ENCODE results near the gene CPNE6. TPM values are rescaled to one million over a fixed set of nuclear protein-coding genes. Genes with fewer than 3 reads are reported as not detected.
A peak's percentile ranks its signal among the peaks of the same experiment; 100 is the strongest.

Gene CPNE6
- total and polyA plus RNA-seq, 5 donors, result 0.14 to 0.16 TPM; not detected in 3

GRCh38 chr14:24088095-24088494 lies 16.7 kb downstream of the CPNE6 start:
- DNase-seq, result no peak
- no peaks in the 10 kb centered on the region for H3K9me3 ChIP-seq (ENCODE audit: control insufficient read depth, low read length)
- H3K4me1 ChIP-seq (ENCODE audit: control insufficient read depth, insufficient read depth, low read length), result no peaks in the 10 kb centered on the region
- H3K27me3 ChIP-seq (ENCODE audit: control insufficient read depth, insufficient read depth), result no peaks in the 10 kb centered on the region
- no peak overlapping the region for H3K4me3 ChIP-seq (ENCODE audit: low read length)
- ATAC-seq, result no peak
- no peak overlapping the region for H3K27ac ChIP-seq (ENCODE audit: low read length)
- 79% methylated on average over 2 of the region's 2 CpGs for WGBS
- intact Hi-C loops (cut with DNase I), result no loop called here

GRCh38 chr14:24089890-24090289 lies 18.5 kb downstream of the CPNE6 start:
- intact Hi-C loops (cut with DNase I), result loop anchor here (2.0 to 10.0 kb wide), 4 partner anchors 33 to 105 kb away; partner anchors contain the start of gene DHRS4L2 (in 2 of the 4)
- ATAC-seq, result no peak
- no peak overlapping the region for H3K4me3 ChIP-seq (ENCODE audit: low read length)
- no peaks in the 10 kb centered on the region for H3K27me3 ChIP-seq (ENCODE audit: control insufficient read depth, insufficient read depth)
- no peaks in the 10 kb centered on the region for H3K9me3 ChIP-seq (ENCODE audit: control insufficient read depth, low read length)
- no peak overlapping the region for H3K27ac ChIP-seq (ENCODE audit: low read length)
- WGBS, result 77% methylated on average over 6 of the region's 6 CpGs
- no peak for DNase-seq
- peaks cover 3% of the 10 kb centered on the region for H3K4me1 ChIP-seq (ENCODE audit: control insufficient read depth, insufficient read depth, low read length)

GRCh38 chr14:24092110-24092504 lies 20.7 kb downstream of the CPNE6 start:
- Histone ChIP-seq H3K9me3 (ENCODE audit: control insufficient read depth, low read length) (no peaks in the 10 kb centered on the region), H3K27me3 (ENCODE audit: control insufficient read depth, insufficient read depth) (no peaks in the 10 kb centered on the region), H3K4me3 (ENCODE audit: low read length) (no peak overlapping the region), H3K4me1 (ENCODE audit: control insufficient read depth, insufficient read depth, low read length) (peaks cover 6% of the 10 kb centered on the region), H3K27ac (ENCODE audit: low read length) (no peak overlapping the region)
- ATAC-seq (no peak), DNase-seq (no peak)
- intact Hi-C loops (cut with DNase I), result loop anchor here in 3 of 4 donors (5.0 to 10.0 kb wide), 3 partner anchors 35 to 107 kb away; partner anchors contain the start of gene DHRS4L2 (in 2 of the 3)

- intact Hi-C loops (cut with DNase I), result loop anchor here in 3 of 4 donors (5.0 to 10.0 kb wide), 3 partner anchors 35 to 108 kb away; partner anchors contain the start of gene DHRS4L2 (in 2 of the 3)
- peaks cover 6% of the 10 kb centered on the region for H3K4me1 ChIP-seq (ENCODE audit: control insufficient read depth, insufficient read depth, low read length)
- H3K9me3 ChIP-seq (ENCODE audit: control insufficient read depth, low read length), result no peaks in the 10 kb centered on the region
- DNase-seq (peak in 1 of 3 donors; percentile 32), ATAC-seq (no peak)
- no peak overlapping the region for H3K4me3 ChIP-seq (ENCODE audit: low read length)
- peak overlapping the region; percentile 31 for H3K27ac ChIP-seq (ENCODE audit: low read length)
- 82% methylated on average over 4 of the region's 4 CpGs for WGBS
- no peaks in the 10 kb centered on the region for H3K27me3 ChIP-seq (ENCODE audit: control insufficient read depth, insufficient read depth)
Observed at GRCh38 chr14:24092505-24093206, 21.3 kb downstream of the CPNE6 start.

GRCh38 chr14:24093207-24093900 lies 22.0 kb downstream of the CPNE6 start:
- peaks cover 6% of the 10 kb centered on the region for H3K4me1 ChIP-seq (ENCODE audit: control insufficient read depth, insufficient read depth, low read length)
- 85% methylated on average over 19 of the region's 19 CpGs for whole genome bisulfite sequencing
- DNase-seq (peak in 1 of 3 donors; percentile 32), ATAC-seq (no peak)
- peak overlapping the region; percentile 68 for H3K27ac ChIP-seq (ENCODE audit: low read length)
- no peaks in the 10 kb centered on the region for H3K27me3 ChIP-seq (ENCODE audit: control insufficient read depth, insufficient read depth)
- peak overlapping the region; percentile 65 for H3K4me3 ChIP-seq (ENCODE audit: low read length)
- intact Hi-C loops (cut with DNase I), result loop anchor here in 3 of 4 donors (5.0 to 10.0 kb wide), 3 partner anchors 36 to 109 kb away; partner anchors contain the start of gene DHRS4L2 (in 2 of the 3)
- H3K9me3 ChIP-seq (ENCODE audit: control insufficient read depth, low read length), result no peaks in the 10 kb centered on the region

GRCh38 chr14:24093901-24094840 lies 22.8 kb downstream of the CPNE6 start, which contains the start of gene PCK2:
TSS of gene PCK2 (plus strand) at chr14:24094311. CDS start at chr14:24094406, 95 bp downstream.
- H3K9me3 ChIP-seq (ENCODE audit: control insufficient read depth, low read length), result no peaks in the 10 kb centered on the region
- ATAC-seq (peak; percentile 95), DNase-seq (peak; percentile 95 to 97 (median 97))
- peak within 1 kb of the TSS; percentile 65 for H3K4me3 ChIP-seq (ENCODE audit: low read length)
- peaks cover 6% of the 10 kb centered on the region for H3K4me1 ChIP-seq (ENCODE audit: control insufficient read depth, insufficient read depth, low read length)
- intact Hi-C loops (cut with DNase I), result loop anchor here in 3 of 4 donors (5.0 to 10.0 kb wide), 3 partner anchors 37 to 109 kb away; partner anchors contain the start of gene DHRS4L2 (in 2 of the 3)
- H3K27me3 ChIP-seq (ENCODE audit: control insufficient read depth, insufficient read depth), result no peaks in the 10 kb centered on the region
- H3K27ac ChIP-seq (ENCODE audit: low read length), result peak within 1 kb of the TSS; percentile 83
- WGBS, result under 1% methylated on average over 68 of the region's 68 CpGs

- WGBS, result 22% methylated on average over 14 of the region's 14 CpGs
- Histone ChIP-seq H3K4me1 (ENCODE audit: control insufficient read depth, insufficient read depth, low read length) (peaks cover 6% of the 10 kb centered on the region), H3K4me3 (ENCODE audit: low read length) (peak overlapping the region; percentile 65), H3K27ac (ENCODE audit: low read length) (peak overlapping the region; percentile 83), H3K9me3 (ENCODE audit: control insufficient read depth, low read length) (no peaks in the 10 kb centered on the region), H3K27me3 (ENCODE audit: control insufficient read depth, insufficient read depth) (no peaks in the 10 kb centered on the region)
- intact Hi-C loops (cut with DNase I), result loop anchor here in 3 of 4 donors (5.0 to 10.0 kb wide), 3 partner anchors 38 to 110 kb away; partner anchors contain the start of gene DHRS4L2 (in 2 of the 3)
- DNase-seq, result no peak
- peak in 1 of 2 donors; percentile 2 for ATAC-seq
Observed at GRCh38 chr14:24094841-24095270, 23.5 kb downstream of the CPNE6 start.

- ATAC-seq, result peak; percentile 15 to 31
- Histone ChIP-seq H3K9me3 (ENCODE audit: control insufficient read depth, low read length) (no peaks in the 10 kb centered on the region), H3K4me1 (ENCODE audit: control insufficient read depth, insufficient read depth, low read length) (peaks cover 6% of the 10 kb centered on the region), H3K4me3 (ENCODE audit: low read length) (peak overlapping the region; percentile 65), H3K27ac (ENCODE audit: low read length) (peak overlapping the region; percentile 83), H3K27me3 (ENCODE audit: control insufficient read depth, insufficient read depth) (no peaks in the 10 kb centered on the region)
- peak; percentile 65 to 82 (median 80) for DNase-seq
- intact Hi-C loops (cut with DNase I), result loop anchor here in 2 of 4 donors (10.0 kb wide), 1 partner anchor 111 kb away; the partner anchor contains the start of gene DHRS4L2 (in 2 of the 2)
- 54% methylated on average over 12 of the region's 12 CpGs for WGBS
Observed at GRCh38 chr14:24095271-24096068, 24.1 kb downstream of the CPNE6 start.

- Histone ChIP-seq H3K9me3 (ENCODE audit: control insufficient read depth, low read length) (no peaks in the 10 kb centered on the region), H3K4me3 (ENCODE audit: low read length) (no peak overlapping the region), H3K27me3 (ENCODE audit: control insufficient read depth, insufficient read depth) (no peaks in the 10 kb centered on the region), H3K4me1 (ENCODE audit: control insufficient read depth, insufficient read depth, low read length) (peaks cover 6% of the 10 kb centered on the region), H3K27ac (ENCODE audit: low read length) (no peak overlapping the region)
- no peak for DNase-seq
- intact Hi-C loops (cut with DNase I), result loop anchor here in 2 of 4 donors (10.0 kb wide), 1 partner anchor 112 kb away; the partner anchor contains the start of gene DHRS4L2 (in 2 of the 2)
- no peak for ATAC-seq
- WGBS, result 95% methylated on average over 8 of the region's 8 CpGs
Observed at GRCh38 chr14:24096545-24097181, 25.3 kb downstream of the CPNE6 start.
